GM18502 (cell line): ENCODE results near the gene SNAP23.

ENCODE experiments used
- ATAC-seq: cut with Tn5 transposase; IDR thresholded peaks from one replicate; pipeline ENCODE4 v1.9.1; 2021; ENCODE audit warnings: mild to moderate bottlenecking; ENCODE audit not compliant: unreplicated experiment, poor library complexity

SNAP23 gene

DNA sequence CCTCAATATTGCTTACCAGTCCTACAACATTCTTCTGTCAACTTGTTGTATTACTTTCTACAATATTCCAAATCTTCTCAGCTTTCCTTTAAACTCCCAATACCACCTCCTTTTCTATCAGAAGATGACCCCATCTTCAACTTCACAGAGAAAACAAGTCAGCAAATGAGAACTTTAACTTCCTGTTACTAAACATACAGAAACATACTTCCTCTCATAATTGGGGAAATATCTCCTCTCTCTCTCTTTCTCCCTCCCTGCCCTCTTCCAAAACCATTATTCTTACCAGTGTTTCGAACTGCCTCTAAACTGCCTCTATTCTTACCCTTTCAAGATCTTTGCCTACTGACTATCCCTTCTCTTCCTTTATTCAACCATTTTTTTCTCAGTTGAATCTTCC is 1.8 kb upstream of the SNAP23 start:
- no peak for ATAC-seq

DNA sequence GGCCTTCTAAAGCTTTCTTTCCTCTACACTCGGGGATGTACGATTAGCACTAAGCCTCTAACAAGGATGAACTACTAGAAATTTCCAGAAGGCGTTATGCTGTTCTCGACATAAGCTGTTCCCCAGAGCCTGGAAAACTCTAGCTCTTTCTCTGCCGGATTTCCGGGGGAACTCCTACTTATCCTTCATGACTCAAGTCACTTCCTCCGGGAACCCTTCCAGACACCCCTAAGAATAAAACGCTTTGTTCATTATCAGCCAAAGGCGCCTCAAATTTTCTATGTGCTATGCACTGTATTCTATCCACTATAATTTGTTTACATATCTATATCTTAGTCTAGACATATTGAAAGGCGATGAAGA is 455 bp upstream of the SNAP23 start:
- ATAC-seq = peak; percentile 5

DNA sequence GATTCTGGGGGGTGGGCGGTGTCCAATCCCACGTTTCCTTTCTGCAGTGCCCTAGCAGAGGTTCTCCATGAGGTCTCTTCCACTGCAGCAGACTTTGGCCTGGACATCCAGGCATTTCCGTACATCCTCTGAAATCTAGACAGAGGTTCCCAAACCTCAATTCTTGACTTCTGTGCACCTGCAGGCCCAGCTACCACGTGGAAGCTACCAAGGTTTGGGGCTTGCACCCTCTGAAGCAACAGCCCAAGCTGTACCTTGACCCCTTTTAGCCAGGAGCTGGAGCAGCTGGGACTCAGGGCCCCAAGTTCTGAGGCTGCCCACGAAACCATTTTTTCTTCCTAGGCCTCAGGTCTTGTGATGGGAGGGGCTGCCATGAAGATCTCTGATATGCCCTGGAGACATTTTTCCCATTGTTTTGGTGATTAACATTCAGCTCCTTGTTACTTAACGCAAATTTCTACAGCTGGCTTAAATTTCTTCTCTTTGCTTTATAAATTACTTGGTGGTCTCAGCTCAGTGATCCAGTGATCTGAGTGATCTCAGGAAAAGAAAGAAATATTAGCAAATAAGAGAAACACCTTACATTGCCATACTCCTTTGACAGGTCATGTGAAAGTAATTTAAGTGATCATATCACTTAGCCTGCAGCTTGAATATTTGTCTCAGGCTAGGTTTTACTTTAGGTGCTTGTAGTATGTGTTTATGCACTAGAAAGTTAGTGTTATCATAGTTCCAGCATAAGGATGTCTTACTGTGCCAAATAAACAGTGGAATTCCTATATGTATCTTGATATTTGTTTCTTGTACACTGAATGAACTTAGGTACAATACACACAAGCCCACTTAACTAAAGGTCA is 3.0 kb downstream of the SNAP23 start:
- ATAC-seq = no peak

DNA sequence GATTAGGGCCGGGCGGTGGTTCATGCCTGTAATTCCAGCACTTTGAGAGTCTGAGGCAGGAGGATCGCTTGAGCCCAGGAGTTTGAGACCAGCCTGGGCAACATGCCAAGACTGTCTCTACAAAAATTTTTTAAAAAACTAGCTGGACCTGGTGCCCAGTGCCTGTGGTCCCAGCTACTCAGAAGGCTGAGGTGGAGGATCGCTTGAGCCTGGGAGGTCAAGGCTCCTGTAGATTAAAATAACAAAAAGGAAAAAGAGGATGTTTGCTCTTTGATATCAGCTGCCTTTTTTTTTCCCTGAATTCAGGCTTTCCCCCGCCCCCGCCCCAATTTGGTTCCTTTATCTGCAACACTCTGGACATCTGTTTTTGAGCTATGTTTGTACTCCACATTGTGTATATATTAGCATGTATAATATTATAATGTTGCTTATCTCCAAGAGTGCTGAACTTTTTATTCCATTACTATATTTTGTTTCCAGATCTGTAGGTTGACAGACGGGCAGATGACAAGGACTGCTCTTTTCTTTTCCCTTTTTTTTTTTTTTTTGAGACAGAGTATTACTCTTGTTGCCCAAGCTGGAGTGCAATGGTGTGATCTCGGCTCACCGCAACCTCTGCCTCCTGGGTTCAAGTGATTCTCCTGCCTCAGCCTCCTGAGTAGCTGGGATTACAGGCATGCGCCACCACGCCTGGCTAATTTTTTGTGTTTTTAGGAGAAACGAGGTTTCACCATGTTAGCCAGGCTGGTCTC is 4.6 kb downstream of the SNAP23 start:
- ATAC-seq = no peak

DNA sequence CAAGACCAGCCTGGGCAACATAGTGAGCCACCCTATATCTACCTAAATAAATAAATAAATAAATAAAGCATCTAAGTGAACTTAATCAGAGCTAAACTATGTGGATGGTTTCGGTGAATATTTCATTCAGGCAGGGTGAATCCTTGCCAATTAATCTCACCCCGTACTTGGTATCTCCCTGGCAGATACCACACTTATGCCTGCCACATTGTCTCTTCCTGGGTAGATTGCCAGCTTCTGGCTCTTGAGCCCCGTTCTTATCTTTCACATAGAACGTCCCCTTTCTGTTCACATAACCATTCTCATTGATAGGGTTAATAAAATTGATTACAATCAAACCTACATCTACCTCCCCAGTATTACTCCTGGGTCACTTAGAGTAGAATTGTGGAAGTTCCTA is 7.0 kb downstream of the SNAP23 start:
- ATAC-seq = no peak

DNA sequence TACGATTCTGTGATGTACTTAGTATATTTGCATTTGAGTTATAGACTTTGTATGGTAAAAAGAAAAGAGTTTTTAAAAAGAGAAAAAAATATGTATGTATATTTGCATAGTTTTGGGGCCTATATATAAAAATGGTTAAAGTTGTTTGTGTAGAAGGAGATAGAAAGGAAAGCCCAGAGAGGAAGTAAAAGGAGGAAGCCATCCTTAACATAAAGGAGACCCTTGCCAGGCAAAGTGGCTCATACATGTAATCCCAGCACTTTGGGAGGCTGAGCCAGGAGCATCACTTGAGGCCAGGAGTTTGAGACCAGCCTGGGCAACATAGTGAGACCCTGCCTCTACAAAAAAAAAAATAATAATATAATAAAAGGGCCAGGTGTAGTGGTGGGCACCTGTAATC is 8.4 kb downstream of the SNAP23 start:
- no peak for ATAC-seq

DNA sequence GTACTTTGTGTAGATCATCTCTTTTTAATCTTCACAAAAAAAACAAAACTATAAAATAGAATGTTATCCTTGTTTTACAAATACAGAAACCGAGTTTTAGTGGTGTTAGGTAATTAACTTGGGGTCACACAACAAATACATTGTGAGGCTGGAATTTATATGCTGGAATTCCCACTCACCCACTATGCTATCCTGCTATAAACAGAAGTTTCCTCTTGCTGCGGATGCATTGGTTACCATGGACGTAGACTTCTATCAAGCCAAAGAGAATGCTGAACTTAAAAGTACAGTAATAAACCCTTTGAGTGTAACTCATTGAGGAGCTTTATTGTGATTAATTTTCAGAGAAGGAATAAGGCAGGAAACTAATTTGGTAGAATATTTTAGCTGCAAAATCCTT is 9.2 kb downstream of the SNAP23 start:
- no peak for ATAC-seq

DNA sequence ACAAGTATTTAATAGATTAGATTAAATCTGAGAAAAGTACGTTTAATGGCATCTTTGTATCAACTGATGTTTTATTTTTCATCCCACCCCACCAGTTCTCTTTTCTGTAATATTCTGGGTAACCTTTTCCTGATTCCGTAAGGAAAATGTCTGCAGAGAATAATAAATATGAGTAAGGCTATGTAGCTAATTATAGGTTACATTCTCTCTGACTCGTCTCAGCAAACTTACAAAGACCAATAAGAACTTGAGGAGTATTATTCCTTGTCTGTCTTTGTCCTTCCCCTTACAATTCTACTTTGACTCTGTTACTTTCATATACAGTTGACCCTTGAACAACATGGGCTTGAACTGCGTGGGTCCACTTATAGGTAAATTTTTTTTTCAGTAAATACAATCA is 12.1 kb downstream of the SNAP23 start:
- ATAC-seq = no peak

DNA sequence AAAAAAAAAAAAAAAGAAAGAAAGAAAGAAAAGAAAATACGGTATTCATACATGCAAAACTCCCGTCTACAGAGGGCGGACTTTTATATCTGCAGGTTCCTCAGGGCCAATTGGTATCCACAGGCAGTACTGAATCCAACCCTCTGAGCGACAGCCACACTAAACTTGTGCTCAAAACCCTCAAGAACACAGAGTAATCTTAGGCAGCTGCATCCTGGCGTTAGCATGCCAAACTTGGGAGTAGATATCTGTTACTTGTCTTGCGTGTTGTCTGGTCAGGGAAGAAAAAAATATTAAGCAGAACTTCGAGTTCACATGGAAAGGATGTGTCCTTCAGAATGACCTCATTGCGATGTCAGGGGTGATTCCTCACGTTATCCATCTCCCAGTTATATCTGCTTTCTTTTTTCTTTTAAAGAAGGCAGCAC is 12.8 kb downstream of the SNAP23 start:
- ATAC-seq = no peak

DNA sequence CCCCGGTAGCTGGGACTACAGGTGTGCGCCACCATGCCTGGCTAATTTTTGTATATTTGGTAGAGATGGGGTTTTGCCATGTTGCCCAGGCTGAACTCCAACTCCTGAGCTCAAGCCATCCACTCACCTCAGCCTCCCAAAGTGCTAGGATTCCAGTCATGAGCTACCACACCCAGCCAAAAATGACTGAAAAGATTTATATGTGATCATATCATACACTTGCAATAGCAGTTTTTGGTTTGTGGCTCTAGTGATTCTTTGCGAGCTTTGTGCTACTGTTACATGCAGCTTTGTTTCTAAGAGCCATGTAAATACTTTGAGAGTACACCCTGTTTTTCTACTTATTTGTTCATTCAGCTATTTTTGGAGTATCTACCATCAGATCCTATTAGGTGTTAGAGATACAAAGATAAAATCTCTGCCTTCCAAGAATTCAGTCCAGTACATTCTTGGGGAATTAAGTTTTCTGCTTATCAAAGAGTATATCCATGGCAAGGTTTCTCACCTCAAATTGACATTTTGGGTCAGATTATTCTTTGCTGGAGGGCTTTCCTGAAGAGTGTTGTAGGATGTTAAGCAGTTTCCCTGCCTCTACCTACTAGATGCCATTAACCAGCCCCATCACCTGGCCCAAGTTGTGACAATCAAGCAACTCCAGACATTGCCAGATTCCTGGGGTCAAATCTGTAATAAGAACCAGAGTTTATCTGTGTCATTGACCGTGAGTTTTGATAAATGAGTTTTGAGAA is 15.0 kb downstream of the SNAP23 start:
- no peak for ATAC-seq

DNA sequence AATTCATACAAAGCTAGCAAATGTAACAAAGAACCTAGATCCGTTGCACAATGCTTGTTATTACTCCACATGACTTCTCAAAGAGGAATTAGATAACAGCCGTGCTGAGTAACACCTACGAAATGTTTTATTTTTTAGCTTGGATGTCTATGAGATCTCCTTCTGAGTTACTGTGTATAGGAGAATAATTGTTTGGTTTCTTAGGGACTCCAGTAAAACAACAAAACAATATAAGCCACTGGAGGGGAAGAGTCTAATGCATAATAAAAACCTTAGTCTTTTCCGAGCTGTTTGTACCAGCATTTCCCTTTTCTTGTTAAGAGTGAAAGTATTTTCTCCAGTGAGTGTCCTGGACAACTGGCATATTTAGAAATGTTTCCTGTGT is 15.6 kb downstream of the SNAP23 start:
- ATAC-seq = no peak

DNA sequence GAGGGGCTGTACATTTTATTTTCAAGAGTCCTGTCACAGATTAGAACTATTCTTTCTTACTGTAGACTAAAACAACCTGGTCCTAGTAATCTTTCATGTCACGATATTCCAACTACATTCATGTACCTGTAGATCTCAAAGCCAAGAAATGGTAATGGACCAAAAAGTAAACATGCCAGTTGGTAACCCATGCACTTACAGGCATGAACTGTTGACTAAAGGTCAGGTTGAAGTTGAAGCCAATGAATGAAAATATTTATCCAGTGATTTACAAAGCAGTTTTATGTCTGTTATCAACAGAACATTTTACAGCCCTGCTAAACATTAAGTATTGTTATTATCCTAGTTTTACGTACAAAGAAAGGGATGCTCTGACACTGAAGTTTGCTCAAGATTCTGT is 27.9 kb downstream of the SNAP23 start:
- no peak for ATAC-seq

DNA sequence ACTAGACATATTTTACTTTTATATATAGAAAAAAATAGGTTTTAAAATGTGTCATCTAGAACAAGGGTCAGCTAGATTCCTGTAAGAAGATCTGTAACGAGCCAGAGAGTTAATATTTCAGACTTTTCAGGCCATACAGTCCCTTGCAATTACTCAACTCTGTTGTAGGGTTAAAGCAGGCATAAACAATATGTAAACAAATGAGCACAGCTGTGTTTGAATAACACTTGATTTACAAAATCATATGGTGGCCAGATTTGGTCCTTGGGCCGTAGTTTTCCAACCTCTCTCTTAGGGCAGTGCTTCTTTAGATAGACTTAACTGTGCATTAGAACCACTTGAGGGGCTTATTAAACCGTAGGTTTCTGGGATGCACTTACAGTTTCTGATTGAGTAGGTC is 33.5 kb downstream of the SNAP23 start:
- no peak for ATAC-seq

DNA sequence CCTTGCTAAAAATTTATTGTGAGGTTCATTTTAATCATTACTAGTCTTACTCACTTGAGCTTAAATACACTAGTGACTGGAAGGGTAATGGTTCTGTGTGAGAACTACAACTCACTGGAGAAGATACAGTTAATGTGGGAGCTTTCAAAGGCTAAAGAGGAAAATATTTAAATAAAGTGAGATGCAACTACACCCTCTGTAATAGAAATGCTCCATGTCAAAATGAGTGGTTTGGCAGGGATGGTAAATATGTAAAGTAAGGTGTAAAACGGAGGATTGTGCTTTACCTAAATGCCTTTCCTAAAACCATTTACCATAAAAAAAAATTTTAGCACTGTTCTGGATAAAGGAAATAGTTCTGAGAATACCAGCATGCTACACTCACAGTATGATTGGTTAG is 37.8 kb downstream of the SNAP23 start:
- ATAC-seq = no peak

DNA sequence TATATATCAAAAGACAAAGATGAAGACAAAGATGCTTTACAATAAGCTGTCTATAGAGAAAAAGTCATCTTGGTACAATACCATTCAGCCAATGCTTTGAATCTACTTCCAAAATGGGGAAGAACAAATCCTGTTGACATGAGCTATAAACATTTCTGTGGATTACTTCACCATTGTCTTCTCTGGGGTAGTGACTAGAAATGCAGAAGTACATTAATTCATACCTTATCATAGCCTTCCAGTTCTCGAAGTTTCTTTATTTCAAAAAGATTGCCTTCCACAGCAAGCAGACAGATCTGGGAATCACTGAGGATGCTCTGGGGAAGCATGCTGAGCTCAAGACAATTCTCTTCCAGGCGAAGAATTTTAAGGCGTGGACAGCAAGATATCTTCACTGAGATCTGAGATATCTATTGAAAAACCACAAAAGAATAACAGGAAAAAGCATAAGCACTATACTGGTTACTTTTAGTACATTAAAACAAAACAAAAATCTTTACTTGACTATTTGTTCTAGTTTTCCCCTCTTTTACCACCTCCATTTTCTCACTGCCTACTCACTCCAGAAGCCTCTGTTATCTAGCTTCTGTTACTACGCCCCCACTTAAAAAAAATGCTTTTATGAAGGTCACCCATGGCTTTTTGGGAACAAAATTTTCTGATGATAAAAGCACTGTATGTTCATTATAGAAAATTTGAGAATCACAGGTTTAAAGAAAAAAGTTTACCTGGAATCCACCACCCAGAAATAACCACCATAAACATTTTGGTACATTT is 49.6 kb downstream of the SNAP23 start:
- ATAC-seq = no peak

DNA sequence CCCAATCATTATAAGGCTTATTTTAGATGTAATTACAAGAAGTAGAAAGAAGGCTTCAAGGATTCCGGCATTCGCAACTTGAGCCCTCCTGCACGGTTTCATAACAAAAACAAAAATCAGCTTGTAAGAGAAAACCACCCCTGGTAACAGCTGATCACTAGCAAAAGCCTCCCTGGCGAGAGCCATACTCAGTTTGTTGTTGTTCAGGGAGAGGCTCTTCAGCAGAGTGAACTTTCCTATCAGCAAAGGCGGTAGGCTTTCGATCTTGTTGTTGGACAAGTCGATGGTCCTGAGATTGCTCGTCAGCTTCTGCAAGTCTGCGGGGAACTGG is 52.4 kb downstream of the SNAP23 start:
- no peak for ATAC-seq

DNA sequence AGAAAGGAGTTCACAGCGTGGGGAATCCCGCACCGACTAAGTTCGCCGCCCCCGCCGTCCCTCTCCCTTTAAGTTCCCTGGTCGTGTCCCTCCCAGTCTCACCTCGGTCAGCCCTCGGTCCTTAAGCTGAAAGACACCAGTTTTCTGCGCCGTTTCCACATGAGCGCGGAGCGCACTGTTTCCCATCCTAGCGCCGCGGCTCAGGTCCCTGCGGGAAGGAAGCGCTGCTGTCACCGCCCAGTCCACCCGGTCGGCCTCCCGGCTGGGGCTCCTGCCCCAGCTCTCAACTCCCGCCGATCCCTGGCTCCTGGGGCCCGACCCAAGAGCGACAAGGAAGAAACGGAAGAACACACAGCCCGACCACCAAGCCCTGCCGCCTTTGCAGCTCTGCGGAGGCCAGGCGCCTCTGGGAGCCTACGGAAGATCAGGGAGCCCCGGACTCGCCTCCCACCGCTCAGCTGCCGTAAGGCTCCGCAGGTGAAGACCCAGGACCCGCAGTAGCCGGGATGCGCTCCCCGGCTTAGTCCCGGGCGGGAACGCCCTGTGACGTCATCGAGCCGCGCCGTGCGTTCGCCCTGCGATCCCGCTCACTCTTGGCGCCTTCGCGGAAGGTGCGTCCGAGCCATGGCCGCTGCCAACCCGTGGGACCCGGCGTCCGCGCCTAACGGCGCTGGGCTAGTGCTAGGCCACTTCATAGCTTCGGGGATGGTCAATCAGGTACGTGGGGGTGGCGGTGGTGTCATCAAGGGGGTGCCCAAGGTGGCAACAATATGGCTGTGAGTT is 53.0 kb downstream of the SNAP23 start, which contains the start of the genes HAUS2 and LRRC57:
TSS of gene HAUS2 (plus strand) at position 590 of the 783 bp plus-strand sequence. CDS start at position 625, 35 bp downstream.
TSS of gene LRRC57 (minus strand) at position 545 of the 783 bp plus-strand sequence. CDS start at position 186, 359 bp downstream.
- ATAC-seq = peak; percentile 82

DNA sequence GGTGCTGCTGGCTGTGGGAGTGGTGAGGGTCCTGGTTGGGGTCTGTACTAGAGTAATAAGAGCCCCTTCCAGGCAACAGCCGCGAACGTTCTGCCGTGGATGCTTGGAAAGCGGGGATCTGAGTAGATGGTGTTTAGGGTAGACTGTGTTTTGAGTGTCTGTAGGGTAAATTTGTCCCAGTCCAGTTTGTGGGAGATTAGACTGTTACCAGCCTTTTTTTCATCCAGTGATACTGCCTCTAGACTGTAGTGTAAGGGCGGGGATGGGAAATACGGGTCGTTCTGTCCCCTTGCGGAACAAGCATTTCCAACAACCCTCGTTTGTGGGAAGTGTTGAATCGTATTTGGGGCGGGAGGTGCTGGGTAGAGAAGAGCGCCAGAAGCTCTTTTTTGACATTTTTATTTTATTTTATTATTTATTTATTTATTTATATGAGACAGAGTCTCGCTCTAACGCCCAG is 53.6 kb downstream of the SNAP23 start:
- peak; percentile 35 for ATAC-seq

DNA sequence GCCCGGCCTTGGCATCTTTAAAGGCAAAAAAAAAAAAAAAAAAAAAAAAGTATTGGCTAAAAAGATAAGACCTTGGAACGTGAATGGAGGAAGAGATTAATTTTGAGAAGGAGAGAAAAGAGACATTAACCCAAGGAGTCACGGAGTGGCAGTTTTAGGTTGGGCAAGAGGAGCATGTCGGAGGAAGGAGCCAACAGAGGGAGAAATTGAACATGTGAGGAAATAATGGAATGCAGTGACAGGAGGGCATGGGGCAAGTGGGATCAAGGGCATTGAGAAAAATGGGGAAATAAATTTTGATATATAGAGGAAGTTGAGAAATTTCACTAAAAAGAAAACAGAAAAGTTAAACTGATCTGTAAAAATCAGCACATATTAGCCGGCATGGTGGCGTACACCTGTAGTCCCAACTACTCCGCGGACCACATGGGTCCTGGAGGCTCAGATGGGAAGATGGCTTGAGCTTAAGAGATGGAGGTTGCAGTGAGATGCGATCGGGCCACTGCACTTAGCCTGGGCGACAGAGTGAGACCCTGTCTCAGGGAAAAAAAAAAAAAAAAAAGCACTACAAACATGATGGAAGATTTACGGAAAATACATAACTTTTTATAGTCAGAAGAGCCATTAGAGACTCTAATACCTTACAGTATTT is 54.4 kb downstream of the SNAP23 start:
- ATAC-seq = no peak
